Tracheal epithelial cell (primary cell): ENCODE measurements around the gene ZFP37. TPM values are rescaled to one million over a fixed set of nuclear protein-coding genes. Genes with fewer than 3 reads are reported as not detected.

ENCODE experiments used
- total RNA-seq: library from RNA; depleted of rRNA; stranded (reverse); fragments of >200 nt; gene quantifications from 2 replicates; pipeline ENCODE4 v1.2.1, GENCODE V29; 2014

Gene ZFP37
- 0.48 and 0.64 TPM in 2 replicates for total RNA-seq

DNA sequence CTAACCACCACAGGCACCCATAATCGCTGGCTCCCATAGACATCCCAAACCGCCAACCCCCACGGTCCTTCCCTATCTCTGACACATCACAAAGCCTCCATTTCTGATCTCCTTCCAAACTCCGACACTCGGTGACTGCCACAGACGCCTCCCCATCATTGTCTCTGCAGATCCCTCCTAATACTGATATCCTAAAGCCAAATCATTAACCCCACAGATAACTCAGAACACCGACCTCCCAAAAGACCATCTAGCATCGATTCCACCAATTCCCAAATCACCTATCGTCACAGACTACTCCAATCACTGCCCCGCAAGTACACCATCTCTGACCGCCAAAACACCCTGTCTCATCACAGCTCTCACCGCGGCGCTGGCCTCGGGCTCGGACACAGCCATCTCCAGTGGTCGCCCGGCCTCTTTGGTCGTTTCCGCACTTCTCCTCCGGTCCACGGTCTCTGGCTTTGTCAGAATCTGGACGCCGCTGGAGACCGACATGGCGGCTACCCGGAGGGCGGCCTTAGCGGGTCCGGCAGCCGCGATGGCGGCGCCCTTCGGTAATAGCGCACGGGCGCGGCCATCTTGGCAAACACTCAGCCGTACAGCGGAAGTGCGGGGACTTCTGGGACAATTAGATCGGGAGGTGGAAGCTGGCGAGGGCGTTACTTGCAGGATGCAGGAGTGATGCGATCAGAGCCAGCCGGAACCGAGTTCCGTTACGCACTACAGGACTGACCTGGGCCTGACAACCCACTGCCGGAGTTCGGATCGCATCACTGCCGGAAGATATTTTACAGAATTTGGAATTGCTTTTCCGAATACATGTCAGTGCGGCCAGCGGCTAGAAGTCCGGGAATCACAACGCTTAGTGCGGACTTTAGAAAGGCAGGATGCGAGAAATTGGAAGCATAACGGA lies at the start of gene ZFP37:
ZFP37 (minus strand) TSS at position 534 of the 916 bp plus-strand sequence; CDS start at position 498, 36 bp downstream.

DNA sequence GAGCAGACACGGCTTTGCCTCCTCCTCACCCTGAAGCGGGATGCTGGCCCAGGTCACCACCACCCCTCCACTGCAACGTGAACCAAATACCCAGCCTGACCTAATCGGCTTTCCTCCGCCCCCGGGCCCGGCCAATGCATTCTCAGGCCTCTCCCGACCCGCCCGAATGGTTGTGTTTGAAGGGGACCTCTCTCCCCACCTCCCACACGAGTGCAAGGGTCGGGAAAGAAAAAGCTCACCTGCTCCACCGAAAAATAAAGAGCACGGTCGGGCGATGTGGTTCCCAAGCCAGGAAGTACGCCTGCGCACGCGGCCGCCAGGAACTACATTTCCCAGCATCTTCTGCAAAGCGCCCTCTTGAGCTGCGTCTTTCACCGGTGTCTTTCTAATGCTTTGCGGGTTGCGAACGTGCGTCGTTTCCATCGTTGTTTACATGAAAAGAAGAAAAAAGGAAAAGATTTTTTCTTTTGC lies 44.6 kb downstream of the ZFP37 start, which contains the start of gene ZNF883:
ZNF883 (minus strand) TSS at position 282 of the 471 bp plus-strand sequence.

Other genes with a start within 250 kb of the ZFP37 start
- gene SLC46A2, start 165.8 kb downstream of the ZFP37 start, total RNA-seq = not detected in 2 replicates
- 0.96 and 1.1 TPM in 2 replicates for gene ZNF883, start 44.5 kb downstream of the ZFP37 start, total RNA-seq
- 27.1 and 85.3 TPM in 2 replicates for gene SLC31A2, start 94.3 kb upstream of the ZFP37 start, total RNA-seq
- gene FKBP15, start 164.6 kb upstream of the ZFP37 start, total RNA-seq = 12.6 and 14.2 TPM in 2 replicates
- 22.9 and 24.1 TPM in 2 replicates for gene SLC31A1, start 164.8 kb upstream of the ZFP37 start, total RNA-seq
- gene CDC26, start 218.8 kb upstream of the ZFP37 start, total RNA-seq = 15.8 and 32.3 TPM in 2 replicates
- 35.9 and 43.3 TPM in 2 replicates for gene PRPF4, start 218.9 kb upstream of the ZFP37 start, total RNA-seq
- under 0.01 and 1.9 TPM in 2 replicates for gene RNF183, start 246.7 kb upstream of the ZFP37 start, total RNA-seq